Duodenal mucosa (tissue), 2 donors: ENCODE measurements around the gene CPOX.
A peak's percentile ranks its signal among the peaks of the same experiment; 100 is the strongest.
"Not testable (repeated sequence)": the region's sequence is repeated elsewhere in the genome, so short reads cannot be mapped to it uniquely, and the experiment has no call there.

ENCODE experiments used
- H3K27ac ChIP-seq: one replicate; pipeline ENCODE4 v1.7.0; 2013; ENCODE audit warnings: low read depth, low read length
- H3K27me3 ChIP-seq, 2 donors: one replicate each; pipeline ENCODE4 v1.7.0; 2013; ENCODE audit warnings: low read length in 2 of 2, control low read depth in 1 of 2; ENCODE audit not compliant: insufficient read depth in 2 of 2, control insufficient read depth in 1 of 2
- H3K36me3 ChIP-seq, 2 donors: one replicate each; pipeline ENCODE4 v1.7.0; 2013; ENCODE audit warnings: low read length in 2 of 2, control low read depth in 1 of 2; ENCODE audit not compliant: insufficient read depth in 2 of 2, control insufficient read depth in 1 of 2
- H3K4me1 ChIP-seq, 2 donors: one replicate each; pipeline ENCODE4 v1.7.0; 2013; ENCODE audit warnings: low read length in 2 of 2, control low read depth in 1 of 2; ENCODE audit not compliant: insufficient read depth in 2 of 2, control insufficient read depth in 1 of 2
- H3K4me3 ChIP-seq, 2 donors: one replicate each; pipeline ENCODE4 v1.7.0; 2013; ENCODE audit warnings: low read length in 2 of 2, low read depth in 1 of 2
- H3K9ac ChIP-seq, 2 donors: one replicate each; pipeline ENCODE4 v1.7.0; 2013; ENCODE audit warnings: low read length in 2 of 2, low read depth in 1 of 2
- H3K9me3 ChIP-seq, 2 donors: one replicate each; pipeline ENCODE4 v1.7.0; 2013; ENCODE audit warnings: low read length in 2 of 2, control low read depth in 1 of 2; ENCODE audit not compliant: control insufficient read depth in 1 of 2

The CPOX gene

DNA sequence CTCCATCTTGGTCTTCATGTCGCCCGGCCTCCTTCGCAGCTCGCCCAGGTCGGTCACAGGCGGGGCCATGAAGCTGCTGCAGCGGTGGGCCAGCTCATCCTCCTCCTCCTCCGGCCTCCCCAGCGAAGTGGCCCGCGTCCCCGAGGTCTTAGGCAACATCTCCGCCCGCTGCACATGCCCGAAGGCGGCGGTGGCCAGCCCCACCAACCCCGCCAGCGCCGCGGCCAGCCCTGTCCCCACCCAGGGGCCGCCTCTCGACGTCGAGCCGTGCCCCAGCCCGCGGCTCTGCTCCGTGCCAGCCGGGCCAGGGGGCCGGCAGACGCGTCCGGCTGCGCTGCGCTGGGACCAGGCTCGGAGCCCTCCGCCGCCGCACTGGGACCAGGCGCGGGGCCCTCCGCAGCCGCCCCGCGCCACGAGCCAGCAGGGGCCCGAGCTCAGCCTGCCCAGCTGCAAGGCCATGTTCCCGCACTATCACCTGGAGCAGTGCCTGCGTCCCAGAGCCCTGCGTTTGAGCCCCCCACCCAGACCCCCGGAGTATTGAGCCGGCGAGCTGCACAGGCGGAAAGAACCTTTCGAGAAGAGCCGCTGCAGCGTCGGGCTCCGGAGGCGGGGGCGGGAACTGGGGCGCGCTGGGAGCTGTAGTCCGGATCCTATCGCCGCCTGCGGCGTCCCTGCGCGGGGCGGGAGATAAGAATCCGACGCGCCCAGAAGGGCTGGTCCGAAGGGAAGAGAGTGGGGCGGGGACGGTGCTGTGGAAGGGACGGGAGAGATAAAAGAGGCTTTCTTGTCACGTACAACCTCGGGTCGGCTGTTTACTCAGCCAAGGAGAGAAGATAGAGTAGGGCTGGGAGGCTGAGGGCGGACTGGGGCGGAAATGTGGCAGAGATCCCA, at the start of gene CPOX:
Gene CPOX (minus strand): TSS at position 566 of the 891 bp plus-strand sequence. CDS start 107 bp downstream, at position 459.
- H3K4me3 ChIP-seq, result peak within 1 kb of the TSS; percentile 82 to 83
- no peaks in the 10 kb centered on the region for H3K9me3 ChIP-seq
- H3K27ac ChIP-seq, result peak within 1 kb of the TSS; percentile 18
- H3K36me3 ChIP-seq, result peaks cover 8 to 17% of the 10 kb centered on the region in 2 donors
- no peaks in the 10 kb centered on the region for H3K27me3 ChIP-seq
- peak within 1 kb of the TSS; percentile 68 to 76 for H3K9ac ChIP-seq
- peaks cover 14% of the 10 kb centered on the region in 2 donors for H3K4me1 ChIP-seq

- H3K9ac ChIP-seq, H3K4me1 ChIP-seq, H3K4me3 ChIP-seq, H3K9me3 ChIP-seq, H3K27me3 ChIP-seq, H3K36me3 ChIP-seq, H3K27ac ChIP-seq: not testable (repeated sequence)
These were observed 49.4 kb upstream of the CPOX start for GRCh38 chr3:98642769-98643168.

GRCh38 chr3:98641756-98642155, 48.3 kb upstream of the CPOX start:
- H3K27ac ChIP-seq, H3K9me3 ChIP-seq, H3K27me3 ChIP-seq, H3K4me1 ChIP-seq, H3K36me3 ChIP-seq, H3K9ac ChIP-seq, H3K4me3 ChIP-seq: not testable (repeated sequence)

GRCh38 chr3:98638515-98638914, 45.1 kb upstream of the CPOX start:
- not testable (repeated sequence) for H3K27me3 ChIP-seq, H3K4me3 ChIP-seq, H3K27ac ChIP-seq, H3K9ac ChIP-seq, H3K36me3 ChIP-seq, H3K4me1 ChIP-seq, H3K9me3 ChIP-seq

GRCh38 chr3:98630416-98630815, 37.0 kb upstream of the CPOX start:
- no peak overlapping the region for H3K27ac ChIP-seq
- H3K9ac ChIP-seq, result no peak overlapping the region
- H3K9me3 ChIP-seq, result no peaks in the 10 kb centered on the region
- no peaks in the 10 kb centered on the region for H3K27me3 ChIP-seq
- H3K4me3 ChIP-seq, result no peak overlapping the region
- no peaks in the 10 kb centered on the region for H3K36me3 ChIP-seq
- no peaks in the 10 kb centered on the region for H3K4me1 ChIP-seq

- H3K4me3 ChIP-seq, result no peak overlapping the region
- H3K9me3 ChIP-seq, result no peaks in the 10 kb centered on the region
- H3K36me3 ChIP-seq, result no peaks in the 10 kb centered on the region
- no peak overlapping the region for H3K9ac ChIP-seq
- H3K4me1 ChIP-seq, result no peaks in the 10 kb centered on the region
- H3K27me3 ChIP-seq, result no peaks in the 10 kb centered on the region
- no peak overlapping the region for H3K27ac ChIP-seq
These were observed 34.9 kb upstream of the CPOX start for GRCh38 chr3:98628317-98628716.

DNA sequence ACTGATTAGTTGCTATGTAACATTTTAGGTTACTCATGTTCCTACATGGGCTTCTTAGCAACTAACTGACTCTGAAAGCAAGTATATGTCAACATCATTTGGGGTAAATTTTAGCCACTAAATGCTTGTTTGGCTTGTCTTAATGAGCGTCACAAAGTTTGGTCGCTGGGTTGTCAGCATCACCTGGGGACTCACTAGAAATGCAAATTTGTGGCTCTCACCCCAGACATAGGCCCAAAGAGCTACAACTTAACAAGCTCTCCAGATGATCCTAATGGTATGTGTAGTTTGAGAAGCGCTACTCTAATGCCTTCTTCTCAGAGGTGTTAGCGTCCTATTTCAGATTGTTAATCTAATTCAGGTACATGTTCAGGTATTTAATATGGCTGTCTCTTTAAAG, 32.7 kb upstream of the CPOX start:
- Histone ChIP-seq H3K36me3 (no peaks in the 10 kb centered on the region), H3K27ac (no peak overlapping the region)

DNA sequence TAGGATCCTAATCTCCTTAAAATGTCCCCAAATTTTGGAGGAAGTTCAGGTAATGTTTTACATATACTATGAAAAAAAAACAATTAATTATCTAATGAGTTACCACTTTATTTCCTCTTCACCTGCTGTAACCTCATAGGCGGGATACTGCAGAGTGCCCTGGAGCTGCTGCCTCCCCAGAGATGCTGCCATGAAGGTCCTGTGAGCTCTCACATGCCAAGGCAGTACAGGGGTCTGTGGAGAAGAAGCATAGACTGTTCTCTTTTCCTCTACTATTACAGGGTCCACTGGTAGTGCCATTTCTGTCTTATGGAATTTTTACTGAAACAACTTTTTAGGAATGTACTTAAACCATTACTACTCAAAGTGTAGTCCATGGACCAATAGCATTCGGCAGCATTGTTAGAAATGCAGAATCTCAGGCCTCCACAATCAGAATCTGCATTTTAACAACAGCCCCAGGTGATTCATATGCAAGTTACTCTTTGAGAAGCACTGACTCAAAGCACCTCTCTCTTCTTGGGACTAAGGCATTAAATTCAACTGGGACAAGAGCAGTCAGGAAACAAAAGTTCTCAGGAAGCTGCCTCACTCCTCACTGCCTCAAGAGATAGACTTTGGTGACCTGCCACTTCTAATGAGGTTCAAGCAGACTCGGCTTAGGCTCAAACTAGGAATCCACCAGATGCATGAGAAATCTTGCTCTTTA, 30.3 kb upstream of the CPOX start:
- no peaks in the 10 kb centered on the region for H3K9me3 ChIP-seq
- no peaks in the 10 kb centered on the region for H3K4me1 ChIP-seq
- no peak overlapping the region for H3K4me3 ChIP-seq
- no peak overlapping the region for H3K9ac ChIP-seq
- no peak overlapping the region for H3K27ac ChIP-seq
- H3K36me3 ChIP-seq, result no peaks in the 10 kb centered on the region
- no peaks in the 10 kb centered on the region for H3K27me3 ChIP-seq

More for the DNA sequence above, 32.7 kb upstream of the CPOX start:
- no peaks in the 10 kb centered on the region for H3K27me3 ChIP-seq
- H3K4me1 ChIP-seq, result no peaks in the 10 kb centered on the region
- no peak overlapping the region for H3K4me3 ChIP-seq
- no peaks in the 10 kb centered on the region for H3K9me3 ChIP-seq
- no peak overlapping the region for H3K9ac ChIP-seq

- Histone ChIP-seq H3K36me3 (no peaks in the 10 kb centered on the region), H3K4me1 (no peaks in the 10 kb centered on the region), H3K27ac (no peak overlapping the region), H3K9ac (no peak overlapping the region), H3K9me3 (no peaks in the 10 kb centered on the region), H3K27me3 (no peaks in the 10 kb centered on the region), H3K4me3 (no peak overlapping the region)
These were observed 24.4 kb upstream of the CPOX start for GRCh38 chr3:98617841-98618240.

DNA sequence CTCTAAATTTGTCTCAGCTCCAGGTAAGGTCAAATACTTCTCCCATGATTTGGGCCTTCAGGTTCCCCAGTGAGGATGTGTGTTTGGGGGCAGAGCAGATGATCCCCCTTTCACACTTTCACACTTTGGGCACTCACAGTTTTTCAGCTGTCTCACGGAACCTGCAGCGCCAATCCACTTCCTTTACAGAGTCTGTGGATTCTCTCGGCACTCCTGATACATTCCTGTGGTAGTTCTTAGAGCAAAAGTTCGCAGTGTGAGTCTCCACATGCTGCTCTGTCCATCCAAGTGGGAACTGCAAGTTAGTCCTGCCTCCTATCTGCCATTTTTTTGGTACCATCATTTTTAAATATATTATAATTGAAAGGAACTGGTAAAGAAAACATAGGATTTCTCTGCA, 20.2 kb upstream of the CPOX start:
- H3K9ac ChIP-seq, result no peak overlapping the region
- H3K36me3 ChIP-seq, result no peaks in the 10 kb centered on the region
- no peaks in the 10 kb centered on the region for H3K27me3 ChIP-seq

More for the DNA sequence above, 20.2 kb upstream of the CPOX start:
- no peaks in the 10 kb centered on the region for H3K9me3 ChIP-seq
- no peak overlapping the region for H3K4me3 ChIP-seq
- no peaks in the 10 kb centered on the region for H3K4me1 ChIP-seq
- H3K27ac ChIP-seq, result no peak overlapping the region
